Suprapubic skin (tissue), 4 donors: ENCODE data around the gene SH3GLB1. TPM values are rescaled to one million over a fixed set of nuclear protein-coding genes. Genes with fewer than 3 reads are reported as not detected.

ENCODE experiments used
- DNase-seq, 2 donors: peaks; one replicate each; pipeline ENCODE4 v3.0.0-alpha.2; 2019; ENCODE audit warnings: low spot score in 2 of 2
- H3K27ac ChIP-seq: fragments of 200-600 bp; sonication (generic); one replicate; pipeline ENCODE4 v1.5.1; 2019
- H3K27me3 ChIP-seq: fragments of 200-600 bp; sonication (generic); one replicate; pipeline ENCODE4 v1.5.1; 2019
- H3K36me3 ChIP-seq: fragments of 200-600 bp; sonication (generic); one replicate; pipeline ENCODE4 v1.5.1; 2019
- H3K4me1 ChIP-seq: fragments of 200-600 bp; sonication (generic); one replicate; pipeline ENCODE4 v1.5.1; 2019
- H3K4me3 ChIP-seq: fragments of 200-600 bp; sonication (generic); one replicate; pipeline ENCODE4 v1.5.1; 2019; ENCODE audit warnings: mild to moderate bottlenecking
- H3K9me3 ChIP-seq: fragments of 200-600 bp; sonication (generic); one replicate; pipeline ENCODE4 v1.5.1; 2019
- EP300 ChIP-seq: sonication (generic); formaldehyde crosslinking; IDR thresholded peaks from one replicate; pipeline ENCODE4 v1.6.1; 2017; ENCODE audit warnings: antibody characterized with exemption
- POLR2A ChIP-seq, 2 donors: fragments of 450-650 bp; IDR thresholded peaks; one replicate each; pipeline ENCODE4 v1.6.1; 2017; ENCODE audit warnings: antibody characterized with exemption in 2 of 2, mild to moderate bottlenecking in 2 of 2, moderate library complexity in 2 of 2
- POLR2AphosphoS5 ChIP-seq, 3 donors: sonication (generic); formaldehyde crosslinking; IDR thresholded peaks; one replicate each; pipeline ENCODE4 v1.6.1; 2017; ENCODE audit warnings: antibody characterized with exemption in 3 of 3
- WGBS: methylation state at CpG from one replicate; pipeline ENCODE4 v1.1.5; 2018; 5-methylcytosine and 5-hydroxymethylcytosine counted together
- total RNA-seq, 4 donors: library from RNA; depleted of rRNA; stranded (reverse); fragments of >200 nt; gene quantifications; one replicate each; pipeline ENCODE4 v1.1.0, GENCODE V29; 2016
- TF ChIP-seq, protein P1 (sequence below), 2 donors: fragments of 200-600 bp in 1 of 2; fragments of 450-650 bp in 1 of 2; sonication (generic) in 1 of 2; IDR thresholded peaks; one replicate each; pipeline ENCODE4 v1.5.1; 2016 to 2019; ENCODE audit warnings: antibody characterized with exemption in 2 of 2, mild to moderate bottlenecking in 1 of 2, moderate library complexity in 1 of 2

SH3GLB1 gene
- total RNA-seq, 4 donors from 2014 or later, result 41.4 to 65.3 (median 52.4) TPM

DNA sequence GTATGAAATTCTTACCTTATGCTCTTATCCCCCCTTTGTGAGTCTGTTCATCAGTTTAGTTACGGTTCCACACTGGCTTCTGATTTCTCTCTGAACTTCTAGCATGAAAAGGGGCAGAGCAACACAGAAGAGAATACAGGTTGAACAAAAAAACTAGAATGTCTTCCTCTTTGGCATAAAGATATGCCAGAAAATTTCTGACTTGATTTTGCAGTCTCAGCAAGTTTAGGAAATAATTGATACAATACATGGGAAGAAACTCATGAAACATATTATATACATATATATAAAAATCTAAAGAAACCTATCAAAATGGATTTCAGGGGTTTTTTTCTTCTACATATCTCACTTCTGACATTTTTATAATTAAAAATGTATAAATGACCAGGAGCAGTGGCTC, 27.0 kb downstream of the SH3GLB1 start:
- DNase-seq, result no peak
- no peak overlapping the region for H3K4me3 ChIP-seq
- 96% methylated on average over 1 of the region's 1 CpG for WGBS
- no peak overlapping the region for H3K27ac ChIP-seq
- H3K4me1 ChIP-seq, result no peaks in the 10 kb centered on the region
- peaks cover 59% of the 10 kb centered on the region for H3K36me3 ChIP-seq
- TF ChIP-seq EP300 (no peak), POLR2A (IDR thresholded peaks at IDR 0.05) (no peak), POLR2AphosphoS5 (IDR thresholded peaks at IDR 0.05) (no peak)
- TF ChIP-seq, protein P1, sequence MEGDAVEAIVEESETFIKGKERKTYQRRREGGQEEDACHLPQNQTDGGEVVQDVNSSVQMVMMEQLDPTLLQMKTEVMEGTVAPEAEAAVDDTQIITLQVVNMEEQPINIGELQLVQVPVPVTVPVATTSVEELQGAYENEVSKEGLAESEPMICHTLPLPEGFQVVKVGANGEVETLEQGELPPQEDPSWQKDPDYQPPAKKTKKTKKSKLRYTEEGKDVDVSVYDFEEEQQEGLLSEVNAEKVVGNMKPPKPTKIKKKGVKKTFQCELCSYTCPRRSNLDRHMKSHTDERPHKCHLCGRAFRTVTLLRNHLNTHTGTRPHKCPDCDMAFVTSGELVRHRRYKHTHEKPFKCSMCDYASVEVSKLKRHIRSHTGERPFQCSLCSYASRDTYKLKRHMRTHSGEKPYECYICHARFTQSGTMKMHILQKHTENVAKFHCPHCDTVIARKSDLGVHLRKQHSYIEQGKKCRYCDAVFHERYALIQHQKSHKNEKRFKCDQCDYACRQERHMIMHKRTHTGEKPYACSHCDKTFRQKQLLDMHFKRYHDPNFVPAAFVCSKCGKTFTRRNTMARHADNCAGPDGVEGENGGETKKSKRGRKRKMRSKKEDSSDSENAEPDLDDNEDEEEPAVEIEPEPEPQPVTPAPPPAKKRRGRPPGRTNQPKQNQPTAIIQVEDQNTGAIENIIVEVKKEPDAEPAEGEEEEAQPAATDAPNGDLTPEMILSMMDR (IDR thresholded peaks at IDR 0.05), result no peak
- no peaks in the 10 kb centered on the region for H3K9me3 ChIP-seq
- no peaks in the 10 kb centered on the region for H3K27me3 ChIP-seq

DNA sequence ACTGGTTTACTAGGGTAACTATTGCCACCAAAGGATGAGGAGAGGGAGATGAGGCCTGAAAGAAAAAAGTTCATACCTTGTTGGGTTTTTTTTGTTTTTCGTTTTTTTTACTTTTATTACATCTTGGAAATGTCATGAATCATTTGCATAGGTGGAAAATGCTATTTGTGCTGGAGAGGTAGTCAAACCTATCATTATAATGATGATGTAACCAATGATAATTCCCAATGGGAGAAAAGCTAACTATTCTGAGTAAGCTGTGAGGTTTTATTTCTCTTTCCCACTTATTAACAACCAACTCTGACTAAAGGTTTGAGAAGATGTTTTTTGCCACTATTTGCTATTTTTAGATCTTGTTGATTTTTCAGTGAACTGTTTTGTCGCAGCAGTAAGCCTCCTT, 29.0 kb downstream of the SH3GLB1 start:
- Histone ChIP-seq H3K4me1 (no peaks in the 10 kb centered on the region), H3K27ac (no peak overlapping the region), H3K27me3 (no peaks in the 10 kb centered on the region), H3K9me3 (no peaks in the 10 kb centered on the region), H3K4me3 (no peak overlapping the region), H3K36me3 (peaks cover 71% of the 10 kb centered on the region)
- TF ChIP-seq EP300 (no peak), POLR2A (IDR thresholded peaks at IDR 0.05) (no peak), POLR2AphosphoS5 (IDR thresholded peaks at IDR 0.05) (no peak)
- TF ChIP-seq, protein P1 (IDR thresholded peaks at IDR 0.05), result no peak
- 41% methylated on average over 2 of the region's 2 CpGs for WGBS
- no peak for DNase-seq

DNA sequence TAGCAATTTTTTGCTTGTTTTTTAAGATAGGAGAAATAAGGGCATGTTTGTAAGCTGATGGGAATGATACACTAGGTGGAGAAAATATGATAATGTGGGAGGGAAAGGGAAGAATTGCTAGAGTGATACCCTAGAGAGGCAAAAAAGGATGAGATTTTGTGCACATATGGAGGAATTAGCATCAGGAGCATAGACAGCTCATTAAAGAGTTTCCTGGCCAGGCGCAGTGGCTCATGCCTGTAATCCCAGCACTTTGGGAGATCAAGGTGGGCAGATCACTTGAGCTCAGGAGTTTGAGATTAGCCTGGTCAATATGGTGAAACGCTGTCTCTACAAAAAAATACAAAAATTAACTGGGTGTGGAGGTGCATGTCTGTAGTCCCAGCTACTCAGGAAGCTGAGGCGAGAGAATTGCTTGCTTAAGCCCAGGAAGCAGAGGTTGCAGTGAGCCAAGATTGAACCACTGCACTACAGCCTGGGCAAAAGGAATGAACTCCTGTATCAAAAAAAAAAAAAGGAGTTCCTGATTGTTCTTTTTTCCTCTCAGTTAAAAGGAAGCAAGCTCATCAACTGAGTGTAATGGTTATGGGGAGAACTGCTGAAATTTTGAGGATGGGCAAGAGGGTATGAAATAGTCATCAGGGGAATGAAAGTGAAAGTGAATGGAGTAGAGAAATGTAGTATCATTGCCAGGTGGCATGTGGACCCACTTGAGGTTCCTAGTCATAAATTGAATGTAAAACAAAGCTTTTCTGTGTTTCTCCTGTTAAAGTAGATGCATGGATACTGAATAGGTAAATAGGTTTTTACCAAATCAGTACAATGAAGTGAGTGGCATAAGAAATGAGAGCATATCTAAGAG, 35.5 kb downstream of the SH3GLB1 start:
- 69% methylated on average over 3 of the region's 3 CpGs for WGBS
- Histone ChIP-seq H3K4me3 (no peak overlapping the region), H3K9me3 (no peaks in the 10 kb centered on the region), H3K4me1 (no peaks in the 10 kb centered on the region), H3K27ac (no peak overlapping the region), H3K36me3 (peaks cover 71% of the 10 kb centered on the region), H3K27me3 (no peaks in the 10 kb centered on the region)
- DNase-seq, result no peak
- TF ChIP-seq POLR2A (IDR thresholded peaks at IDR 0.05), result no peak
- TF ChIP-seq POLR2AphosphoS5 (IDR thresholded peaks at IDR 0.05), result no peak
- no peak for TF ChIP-seq EP300
- TF ChIP-seq, protein P1 (IDR thresholded peaks at IDR 0.05), result no peak

DNA sequence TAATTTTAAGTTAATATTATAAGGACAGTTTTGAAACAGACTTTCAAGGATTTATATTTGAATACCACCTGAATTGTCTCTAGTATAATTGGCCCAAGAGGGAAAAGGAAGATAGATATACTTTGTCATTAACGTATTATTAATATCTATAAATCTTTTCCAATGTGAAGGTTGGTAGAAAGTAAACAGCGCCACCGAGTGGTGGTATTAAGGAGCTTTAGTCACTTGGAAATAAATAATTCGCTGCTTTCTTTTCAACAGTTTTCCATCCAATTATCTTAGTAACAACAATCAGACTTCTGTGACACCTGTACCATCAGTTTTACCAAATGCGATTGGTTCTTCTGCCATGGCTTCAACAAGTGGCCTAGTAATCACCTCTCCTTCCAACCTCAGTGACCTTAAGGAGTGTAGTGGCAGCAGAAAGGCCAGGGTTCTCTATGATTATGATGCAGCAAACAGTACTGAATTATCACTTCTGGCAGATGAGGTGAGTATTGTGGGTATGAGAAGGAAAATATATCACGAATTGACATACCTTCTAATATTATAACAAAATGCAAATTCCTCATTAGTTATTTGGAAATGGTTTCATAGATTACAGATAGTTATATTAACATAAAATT, 37.7 kb downstream of the SH3GLB1 start:
- no peak overlapping the region for H3K27ac ChIP-seq
- no peaks in the 10 kb centered on the region for H3K9me3 ChIP-seq
- peaks cover 54% of the 10 kb centered on the region for H3K36me3 ChIP-seq
- no peaks in the 10 kb centered on the region for H3K27me3 ChIP-seq
- no peak overlapping the region for H3K4me3 ChIP-seq
- TF ChIP-seq, protein P1 (IDR thresholded peaks at IDR 0.05), result peak; percentile 37 to 46
- no peak for TF ChIP-seq POLR2AphosphoS5 (IDR thresholded peaks at IDR 0.05)
- no peak for DNase-seq
- 47% methylated on average over 6 of the region's 6 CpGs for WGBS
- H3K4me1 ChIP-seq, result no peaks in the 10 kb centered on the region

DNA sequence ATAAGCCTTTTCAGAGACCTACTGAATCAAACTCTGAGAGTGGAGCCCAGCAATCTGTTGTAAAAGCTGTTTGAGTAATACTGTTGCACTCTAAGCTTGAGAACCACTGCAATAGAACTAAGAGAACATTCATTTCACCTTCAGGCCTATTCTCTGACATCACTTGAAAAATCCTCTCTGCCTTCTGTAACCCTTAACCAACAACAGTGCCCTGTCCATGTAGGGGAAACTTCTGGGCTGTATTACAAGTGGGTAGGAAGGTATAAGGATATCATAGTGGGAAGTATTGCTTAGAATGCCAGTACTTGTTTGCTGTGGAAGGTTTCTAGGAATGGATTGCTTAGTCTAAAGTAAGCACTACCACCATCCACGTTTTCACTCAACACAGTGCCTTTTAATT, 42.9 kb downstream of the SH3GLB1 start:
- peaks cover 26% of the 10 kb centered on the region for H3K36me3 ChIP-seq
- DNase-seq, result no peak
- H3K27ac ChIP-seq, result no peak overlapping the region
- H3K4me1 ChIP-seq, result no peaks in the 10 kb centered on the region
- H3K9me3 ChIP-seq, result no peaks in the 10 kb centered on the region
- WGBS, result 63% methylated on average over 1 of the region's 1 CpG
- TF ChIP-seq POLR2A (IDR thresholded peaks at IDR 0.05) (no peak), EP300 (no peak), POLR2AphosphoS5 (IDR thresholded peaks at IDR 0.05) (no peak)
- TF ChIP-seq, protein P1 (IDR thresholded peaks at IDR 0.05), result no peak
- H3K27me3 ChIP-seq, result no peaks in the 10 kb centered on the region
- no peak overlapping the region for H3K4me3 ChIP-seq
